ENCODE results near the gene MX1. TPM values are rescaled to one million over a fixed set of nuclear protein-coding genes. Genes with fewer than 3 reads are reported as not detected.

Gene MX1
- total RNA-seq, 1 donor from 2014 or later: 5.7 TPM

Other genes with a start within 250 kb of the MX1 start
- not detected for gene FAM3B, start 109.4 kb upstream of the MX1 start, total RNA-seq
- gene MX2, start 64.2 kb upstream of the MX1 start, total RNA-seq: 0.41 TPM
- gene TMPRSS2, start 81.9 kb downstream of the MX1 start, total RNA-seq: not detected

All from frontal cortex (tissue), 1 donor.